ENCODE measurements around the gene GJD3.

- TF ChIP-seq CTCF (IDR thresholded peaks at IDR 0.05) = no peak
- TF ChIP-seq POLR2A (IDR thresholded peaks at IDR 0.05) = no peak
Measured at GRCh38 chr17:40361063-40361924, 3.2 kb downstream of the GJD3 start.

Measured in body of pancreas (tissue), 4 donors.